Cortex of kidney (tissue), 1 donor: ENCODE data around the gene PLGLB1.
"Not testable (repeated sequence)": the region's sequence is repeated elsewhere in the genome, so short reads cannot be mapped to it uniquely, and the experiment has no call there.

Source experiments
- DNase-seq: peaks from one replicate; lab custom pipeline; 2025; lab: John Stamatoyannopoulos, UW

PLGLB1 gene

GRCh38 chr2:87021744-87022143, at the start of gene PLGLB1:
Gene PLGLB1 (minus strand): TSS chr2:87021844. CDS start chr2:87021783, 61 bp downstream.
- DNase-seq: not testable (repeated sequence)

- DNase-seq: not testable (repeated sequence)
These were observed 42.7 kb upstream of the PLGLB1 start for GRCh38 chr2:87064305-87064704.

- not testable (repeated sequence) for DNase-seq
These were observed 41.8 kb upstream of the PLGLB1 start for GRCh38 chr2:87063431-87063830.

- DNase-seq: not testable (repeated sequence)
These were observed 39.9 kb upstream of the PLGLB1 start for GRCh38 chr2:87061519-87061918.

- not testable (repeated sequence) for DNase-seq
These were observed 36.0 kb upstream of the PLGLB1 start for GRCh38 chr2:87057606-87058005.

- not testable (repeated sequence) for DNase-seq
These were observed 35.2 kb upstream of the PLGLB1 start for GRCh38 chr2:87056843-87057242.

GRCh38 chr2:87056435-87056834, 34.8 kb upstream of the PLGLB1 start:
- not testable (repeated sequence) for DNase-seq

GRCh38 chr2:87054375-87054774, 32.7 kb upstream of the PLGLB1 start:
- not testable (repeated sequence) for DNase-seq

- not testable (repeated sequence) for DNase-seq
These were observed 19.8 kb upstream of the PLGLB1 start for GRCh38 chr2:87041321-87041978.

- not testable (repeated sequence) for DNase-seq
These were observed 7.0 kb upstream of the PLGLB1 start for GRCh38 chr2:87028607-87029006.

- DNase-seq: not testable (repeated sequence)
These were observed 5.2 kb upstream of the PLGLB1 start for GRCh38 chr2:87026816-87027215.

- DNase-seq: not testable (repeated sequence)
These were observed 4.3 kb upstream of the PLGLB1 start for GRCh38 chr2:87025927-87026326.

GRCh38 chr2:87023988-87024615, 2.5 kb upstream of the PLGLB1 start:
- not testable (repeated sequence) for DNase-seq

GRCh38 chr2:87021043-87021442, 601 bp downstream of the PLGLB1 start:
- not testable (repeated sequence) for DNase-seq

- not testable (repeated sequence) for DNase-seq
These were observed 2.6 kb downstream of the PLGLB1 start for GRCh38 chr2:87019053-87019452.

- DNase-seq: not testable (repeated sequence)
These were observed 7.0 kb downstream of the PLGLB1 start for GRCh38 chr2:87014489-87015169.

GRCh38 chr2:87004398-87004797, 17.2 kb downstream of the PLGLB1 start:
- DNase-seq: not testable (repeated sequence)
